ENCODE measurements around the gene FAP. TPM values are rescaled to one million over a fixed set of nuclear protein-coding genes. Genes with fewer than 3 reads are reported as not detected.
A peak's percentile ranks its signal among the peaks of the same experiment; 100 is the strongest.

The FAP gene
- total RNA-seq, 1 experiment from 2014 or later: 22.8 TPM

DNA sequence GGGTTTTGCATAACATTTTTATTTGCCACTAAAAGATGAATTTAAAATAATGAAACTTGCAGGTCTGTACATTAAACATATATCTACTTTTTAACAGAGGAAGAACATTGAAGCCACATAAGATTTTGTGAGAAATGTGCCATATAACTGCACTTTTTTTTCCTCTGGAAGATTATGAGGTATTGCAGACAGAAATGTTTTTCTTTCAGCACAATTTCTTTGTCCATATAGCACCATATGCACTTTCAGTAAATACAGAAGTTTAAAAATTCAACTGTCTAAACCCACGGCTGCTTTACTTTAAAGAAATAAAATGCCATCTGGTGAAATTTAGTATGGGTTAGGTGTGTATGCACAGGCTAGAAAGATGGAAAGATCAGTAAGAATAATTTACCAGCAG lies 470 bp upstream of the FAP start:
- DNase-seq (ENCODE audit: low read depth): no peak

DNA sequence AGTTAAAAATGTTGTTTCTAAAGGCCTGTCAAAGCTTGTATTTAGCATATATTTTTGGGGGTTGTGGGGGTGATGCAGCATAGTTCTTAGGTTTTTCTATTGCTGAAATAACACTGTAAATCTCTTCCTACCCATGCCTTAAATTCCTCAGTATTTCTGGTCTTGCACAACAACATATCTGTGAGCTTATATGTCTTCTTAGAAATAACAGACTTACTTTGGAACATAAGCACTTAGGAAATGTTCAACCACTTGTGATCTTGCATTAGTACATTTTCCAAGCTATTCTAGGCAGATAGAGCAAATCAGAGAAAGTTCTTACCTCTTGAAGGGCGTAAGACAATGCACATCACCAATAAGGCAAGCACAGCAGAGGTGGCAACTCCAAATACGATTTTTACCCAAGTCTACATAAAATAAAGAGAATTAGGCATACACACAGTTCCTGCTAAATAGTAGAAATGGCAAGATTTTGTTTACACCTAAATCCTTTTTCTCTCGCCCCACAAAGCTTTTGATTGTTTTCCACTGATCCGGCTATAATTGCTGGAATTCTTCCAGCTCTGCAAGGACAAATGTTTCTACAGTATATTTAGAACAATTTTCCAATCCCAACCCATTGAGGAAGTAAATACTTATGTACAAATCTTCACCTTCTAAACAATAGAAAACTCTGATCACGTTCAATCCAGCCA lies 512 bp downstream of the FAP start:
- DNase-seq (ENCODE audit: low read depth): peak; percentile 34

GRCh38 chr2:162241571-162241970 lies 1.7 kb downstream of the FAP start:
- DNase-seq (ENCODE audit: low read depth): no peak

DNA sequence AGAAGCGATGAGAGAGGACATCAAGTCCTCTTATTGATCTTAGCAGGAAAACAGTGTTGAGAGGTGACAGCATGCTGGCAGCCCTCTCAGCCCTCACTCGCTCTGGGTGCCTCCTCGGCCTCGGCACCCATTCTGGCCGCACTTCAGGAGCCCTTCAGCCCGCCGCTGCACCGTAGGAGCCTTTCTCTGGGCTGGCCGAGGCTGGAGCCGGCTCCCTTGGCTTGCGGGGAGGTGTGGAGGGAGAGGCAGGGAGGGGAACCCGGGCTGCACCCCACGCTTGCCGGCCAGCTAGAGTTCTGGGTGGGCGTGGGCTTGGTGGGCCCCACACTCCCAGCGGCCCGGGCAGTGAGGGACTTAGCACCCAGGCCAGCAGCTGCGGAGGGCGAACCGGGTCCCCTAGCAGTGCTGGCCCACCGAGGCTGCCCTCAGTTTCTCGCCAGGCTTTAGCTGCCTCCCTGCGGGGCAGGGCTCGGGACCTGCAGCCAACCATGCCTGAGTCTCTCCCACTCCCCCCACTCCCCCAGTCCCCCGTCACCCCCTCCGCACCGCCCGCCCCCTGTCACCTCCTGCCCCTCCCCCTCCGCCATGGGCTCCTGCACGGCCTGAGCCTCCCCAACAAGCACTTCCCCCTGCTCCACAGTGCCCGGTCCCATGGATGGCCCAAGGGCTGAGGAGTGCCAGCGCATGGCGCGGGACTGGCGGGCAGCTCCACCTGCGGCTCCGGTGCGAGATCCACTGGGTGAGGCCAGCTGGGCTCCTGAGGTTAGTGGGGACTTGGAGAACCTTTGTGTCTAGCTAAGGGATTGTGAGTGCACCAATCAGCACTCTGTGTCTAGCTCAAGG lies 8.4 kb downstream of the FAP start:
- no peak for DNase-seq (ENCODE audit: low read depth)

GRCh38 chr2:162233197-162233596 lies 10.0 kb downstream of the FAP start:
- peak; percentile 91 for DNase-seq (ENCODE audit: low read depth)

GRCh38 chr2:162232671-162233070 lies 10.6 kb downstream of the FAP start:
- DNase-seq (ENCODE audit: low read depth): peak; percentile 61

- DNase-seq (ENCODE audit: low read depth): no peak
Observed at GRCh38 chr2:162232027-162232426, 11.2 kb downstream of the FAP start.

- no peak for DNase-seq (ENCODE audit: low read depth)
Observed at GRCh38 chr2:162230761-162231160, 12.5 kb downstream of the FAP start.

DNA sequence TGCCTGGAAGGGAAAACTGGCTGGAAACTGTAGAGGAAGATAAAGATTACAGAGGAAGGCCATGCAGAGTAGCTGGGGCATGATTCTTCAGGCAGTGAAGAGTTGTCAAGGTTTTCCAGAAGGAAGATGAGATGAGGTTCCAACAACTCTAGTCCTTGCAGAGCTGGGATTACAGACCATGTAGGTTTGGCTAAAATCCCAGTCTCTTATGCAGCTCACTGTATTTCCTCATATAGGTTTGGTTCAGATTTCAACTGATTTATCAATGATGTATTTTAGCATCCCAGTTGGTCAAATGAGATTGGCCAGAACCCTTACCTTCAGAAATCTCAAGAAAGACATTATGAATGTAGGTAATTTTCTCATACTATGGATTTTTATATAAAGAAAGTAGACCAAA lies 16.4 kb downstream of the FAP start:
- DNase-seq (ENCODE audit: low read depth): no peak

DNA sequence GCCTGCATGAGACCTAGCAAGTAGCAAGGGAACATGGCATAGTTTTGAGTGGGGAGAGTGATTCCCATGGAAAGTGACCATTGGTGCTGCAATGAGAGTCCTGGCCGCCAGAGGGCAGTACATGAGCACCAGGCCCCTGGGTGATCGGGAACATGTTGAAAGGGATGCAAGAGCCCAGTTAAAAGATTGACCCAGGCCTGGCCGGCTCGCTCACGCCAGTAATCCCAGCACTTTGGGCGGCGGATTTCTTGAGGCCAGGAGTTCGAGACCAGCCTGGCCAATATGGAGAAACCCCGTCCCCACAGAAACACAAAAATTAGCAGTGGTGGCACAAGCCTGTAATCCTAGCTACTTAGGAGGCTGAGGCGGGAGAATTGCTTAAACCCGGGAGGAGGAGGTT lies 22.2 kb downstream of the FAP start:
- peak; percentile 67 for DNase-seq (ENCODE audit: low read depth)

DNA sequence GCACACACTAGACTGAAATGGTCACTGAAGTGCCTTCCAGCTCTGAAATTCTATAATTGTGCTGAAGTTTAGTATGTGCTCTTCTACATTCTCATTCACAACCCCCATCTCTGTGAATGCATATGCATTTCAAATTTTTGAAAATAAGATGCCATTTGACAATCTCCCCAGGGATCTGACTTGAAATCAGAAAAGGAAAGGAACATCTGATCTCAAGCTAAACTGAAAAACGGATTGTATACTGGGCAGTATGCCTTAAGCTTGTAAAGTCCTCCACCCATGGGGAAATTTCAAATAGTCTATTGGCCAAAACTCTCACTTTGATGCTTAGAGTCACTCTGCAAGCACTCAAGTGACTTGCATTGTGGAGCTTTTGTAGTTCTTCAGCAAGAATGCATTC lies 22.9 kb downstream of the FAP start:
- DNase-seq (ENCODE audit: low read depth): no peak

DNA sequence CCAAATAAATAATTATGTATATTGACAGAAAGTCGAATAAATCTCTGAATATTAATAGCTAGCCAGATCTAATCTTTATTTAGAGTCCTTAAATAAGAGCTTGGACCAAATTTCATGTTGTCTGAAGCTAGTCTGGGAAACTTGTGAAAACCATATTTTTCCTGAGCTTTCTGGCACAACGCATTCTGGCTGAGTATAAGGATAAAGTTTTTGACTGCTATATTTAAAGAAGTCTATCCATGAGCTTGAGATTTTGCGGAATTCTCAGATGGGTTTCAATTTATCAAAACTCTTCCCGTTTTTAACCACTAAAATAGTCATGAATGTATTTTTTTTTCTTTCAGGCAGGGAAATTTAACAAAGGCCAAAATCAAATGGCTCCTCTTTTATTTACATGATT lies 23.8 kb downstream of the FAP start:
- no peak for DNase-seq (ENCODE audit: low read depth)

DNA sequence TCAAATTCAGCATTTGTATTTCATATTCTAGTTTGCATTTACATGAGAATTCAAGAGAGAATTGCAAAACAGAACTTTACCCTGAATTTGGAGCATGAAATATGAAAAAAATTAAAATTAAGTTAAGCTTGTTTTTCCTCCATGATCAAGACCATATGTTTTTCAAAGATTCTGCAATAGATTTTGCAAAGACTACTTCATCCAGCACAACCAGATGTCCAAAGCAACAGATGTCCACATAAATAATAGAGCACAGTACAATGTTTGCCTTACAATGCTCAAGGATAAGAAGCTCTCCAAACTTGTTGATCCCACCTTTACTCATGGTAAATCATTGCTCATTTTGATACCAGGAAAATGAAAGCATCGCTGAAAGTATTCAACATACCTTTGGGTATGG lies 25.6 kb downstream of the FAP start:
- no peak for DNase-seq (ENCODE audit: low read depth)

GRCh38 chr2:162215162-162215561 lies 28.1 kb downstream of the FAP start:
- DNase-seq (ENCODE audit: low read depth): no peak

DNA sequence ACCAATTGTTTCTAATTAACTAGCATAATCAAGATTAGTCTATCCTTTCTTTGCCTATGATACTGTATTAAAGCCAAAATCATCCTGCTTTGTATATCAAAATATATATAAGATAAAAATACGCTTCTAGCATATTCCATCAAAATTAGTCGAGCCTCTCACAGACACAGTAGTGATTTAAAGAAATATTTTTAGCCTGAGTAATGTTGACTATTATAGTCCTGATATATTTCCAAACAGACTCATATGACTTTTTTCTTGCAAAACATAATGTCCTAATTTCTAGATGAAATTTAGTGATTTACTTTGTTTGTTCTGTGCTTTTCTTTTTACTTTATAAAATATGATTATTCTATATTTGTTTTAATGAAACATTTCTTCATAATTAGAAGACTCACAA lies 30.9 kb downstream of the FAP start:
- DNase-seq (ENCODE audit: low read depth): no peak

DNA sequence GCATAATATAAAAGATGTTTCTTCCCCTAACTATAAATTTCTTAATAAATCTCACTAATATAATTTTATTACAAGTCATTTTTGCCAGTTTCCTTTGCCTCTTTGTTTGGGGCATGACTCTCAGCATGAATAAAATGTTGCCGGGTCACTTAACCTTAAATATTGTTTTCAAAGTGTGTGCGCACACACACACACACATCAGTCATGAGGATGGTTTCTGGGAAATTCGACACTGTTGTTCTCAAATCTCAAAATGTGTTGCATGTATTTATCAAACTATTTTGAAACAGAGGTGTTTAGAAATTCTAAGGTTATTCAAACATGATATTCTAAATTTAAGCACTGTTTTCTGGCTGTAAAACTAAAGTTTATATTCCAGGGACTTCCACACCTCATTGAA lies 31.5 kb downstream of the FAP start:
- DNase-seq (ENCODE audit: low read depth): no peak

- no peak for DNase-seq (ENCODE audit: low read depth)
Observed at GRCh38 chr2:162210385-162210784, 32.9 kb downstream of the FAP start.

GRCh38 chr2:162202203-162202602 lies 41.0 kb downstream of the FAP start:
- no peak for DNase-seq (ENCODE audit: low read depth)

- no peak for DNase-seq (ENCODE audit: low read depth)
Observed at GRCh38 chr2:162200636-162201035, 42.6 kb downstream of the FAP start.

DNA sequence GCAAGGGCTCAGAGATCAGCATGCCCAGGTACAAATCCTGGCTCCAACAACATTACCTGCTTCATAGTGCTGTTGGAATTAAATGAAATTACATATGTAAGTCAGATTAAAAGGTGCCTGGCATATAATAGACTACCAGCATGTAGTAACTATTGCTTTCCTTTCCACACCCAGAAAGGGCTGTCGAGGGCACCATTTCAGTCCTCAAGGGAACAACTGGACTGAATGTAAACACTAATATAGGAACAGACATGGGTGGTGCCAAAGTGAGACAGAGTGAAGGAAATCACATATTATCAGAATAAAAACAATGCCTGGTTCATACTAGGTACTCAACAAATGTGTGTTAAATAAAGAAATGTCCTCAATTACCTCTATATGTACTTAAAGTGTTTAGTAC lies 43.3 kb downstream of the FAP start:
- DNase-seq (ENCODE audit: low read depth): no peak

GRCh38 chr2:162198239-162198638 lies 45.0 kb downstream of the FAP start:
- no peak for DNase-seq (ENCODE audit: low read depth)

GRCh38 chr2:162197069-162197825 lies 46.0 kb downstream of the FAP start:
- peak; percentile 24 for DNase-seq (ENCODE audit: low read depth)

GRCh38 chr2:162196638-162197037 lies 46.6 kb downstream of the FAP start:
- DNase-seq (ENCODE audit: low read depth): peak; percentile 37
